ENCODE measurements around the gene ATP10A. TPM values are rescaled to one million over a fixed set of nuclear protein-coding genes. Genes with fewer than 3 reads are reported as not detected.

The ATP10A gene
- total and polyA plus RNA-seq, 7 donors = 0.08 to 0.60 (median 0.36) TPM

- Histone ChIP-seq H3K4me1 (peaks cover 15% of the 10 kb centered on the region), H3K9me3 (no peaks in the 10 kb centered on the region), H3K27me3 (ENCODE audit: insufficient read depth in 3 of 3, low read length in 2 of 3) (no peaks in the 10 kb centered on the region), H3K4me3 (no peak overlapping the region), H3K36me3 (ENCODE audit: insufficient read depth in 1 of 2, low read depth in 1 of 2) (no peaks in the 10 kb centered on the region), H3K27ac (no peak overlapping the region)
- 59 to 75% (median 66%) methylated on average over 25 of the region's 25 CpGs for WGBS, 3 donors
- TF ChIP-seq, protein P1, sequence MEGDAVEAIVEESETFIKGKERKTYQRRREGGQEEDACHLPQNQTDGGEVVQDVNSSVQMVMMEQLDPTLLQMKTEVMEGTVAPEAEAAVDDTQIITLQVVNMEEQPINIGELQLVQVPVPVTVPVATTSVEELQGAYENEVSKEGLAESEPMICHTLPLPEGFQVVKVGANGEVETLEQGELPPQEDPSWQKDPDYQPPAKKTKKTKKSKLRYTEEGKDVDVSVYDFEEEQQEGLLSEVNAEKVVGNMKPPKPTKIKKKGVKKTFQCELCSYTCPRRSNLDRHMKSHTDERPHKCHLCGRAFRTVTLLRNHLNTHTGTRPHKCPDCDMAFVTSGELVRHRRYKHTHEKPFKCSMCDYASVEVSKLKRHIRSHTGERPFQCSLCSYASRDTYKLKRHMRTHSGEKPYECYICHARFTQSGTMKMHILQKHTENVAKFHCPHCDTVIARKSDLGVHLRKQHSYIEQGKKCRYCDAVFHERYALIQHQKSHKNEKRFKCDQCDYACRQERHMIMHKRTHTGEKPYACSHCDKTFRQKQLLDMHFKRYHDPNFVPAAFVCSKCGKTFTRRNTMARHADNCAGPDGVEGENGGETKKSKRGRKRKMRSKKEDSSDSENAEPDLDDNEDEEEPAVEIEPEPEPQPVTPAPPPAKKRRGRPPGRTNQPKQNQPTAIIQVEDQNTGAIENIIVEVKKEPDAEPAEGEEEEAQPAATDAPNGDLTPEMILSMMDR (IDR thresholded peaks at IDR 0.05) = no peak
- ATAC-seq = peak in 1 of 4 donors; percentile 12
- DNase-seq = no peak
- intact Hi-C loops (cut with DNase I) = no loop called here
Observed at GRCh38 chr15:25797936-25798901, 64.9 kb downstream of the ATP10A start.

DNA sequence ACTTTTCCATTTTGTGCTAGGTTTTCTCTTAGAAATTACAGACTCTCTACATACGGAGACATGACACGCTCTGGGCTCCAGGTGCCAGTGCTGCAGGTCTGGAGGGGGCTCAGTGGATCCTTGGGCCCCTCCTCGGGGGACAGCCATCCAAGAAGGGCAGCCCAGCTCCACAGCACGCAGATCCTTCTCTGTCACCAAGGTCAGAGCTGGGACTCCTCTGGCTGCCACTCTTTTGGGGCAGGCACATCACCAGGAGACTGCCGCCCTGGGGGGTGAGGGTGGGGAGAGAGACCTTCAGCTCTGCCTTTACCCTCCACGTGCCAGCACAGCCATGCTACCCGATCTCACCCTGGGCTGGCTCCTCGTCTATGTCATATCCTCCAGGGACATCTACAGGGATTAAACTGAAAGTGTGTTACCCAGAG is 65.6 kb downstream of the ATP10A start:
- H3K9me3 ChIP-seq = no peaks in the 10 kb centered on the region
- no peaks in the 10 kb centered on the region for H3K36me3 ChIP-seq (ENCODE audit: insufficient read depth in 1 of 2, low read depth in 1 of 2)
- no peaks in the 10 kb centered on the region for H3K27me3 ChIP-seq (ENCODE audit: insufficient read depth in 3 of 3, low read length in 2 of 3)
- H3K4me3 ChIP-seq = no peak overlapping the region
- no peak for DNase-seq
- H3K4me1 ChIP-seq = peaks cover 15% of the 10 kb centered on the region
- no peak overlapping the region for H3K27ac ChIP-seq
- peak in 3 of 4 donors; percentile 58 to 77 (median 63) for ATAC-seq
- 31 to 61% (median 43%) methylated on average over 8 of the region's 8 CpGs for WGBS, 3 donors
- intact Hi-C loops (cut with DNase I) = no loop called here
- TF ChIP-seq, protein P1 (IDR thresholded peaks at IDR 0.05) = no peak

DNA sequence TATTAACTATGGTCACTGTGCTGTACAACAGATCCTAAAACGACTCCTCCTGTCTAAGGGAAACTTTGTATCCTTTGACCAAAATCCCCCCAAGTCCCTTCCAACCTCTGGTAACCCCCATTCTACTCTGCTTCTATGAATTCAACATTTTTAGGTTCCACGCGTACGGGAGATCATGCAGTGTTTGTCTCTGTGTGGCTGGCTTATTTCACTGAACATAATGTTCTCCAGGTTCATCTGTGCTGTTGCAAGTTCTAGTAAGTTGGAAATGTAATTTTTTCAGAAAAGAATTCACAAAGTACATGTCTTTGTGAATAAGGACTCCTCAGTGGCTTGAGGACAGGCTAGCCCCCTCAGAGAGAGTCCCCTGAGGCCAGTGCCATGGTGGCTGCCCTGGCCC is 66.1 kb downstream of the ATP10A start:
- no peak for DNase-seq
- intact Hi-C loops (cut with DNase I) = no loop called here
- TF ChIP-seq, protein P1 (IDR thresholded peaks at IDR 0.05) = no peak
- peaks cover 15% of the 10 kb centered on the region for H3K4me1 ChIP-seq
- H3K27me3 ChIP-seq (ENCODE audit: insufficient read depth in 3 of 3, low read length in 2 of 3) = no peaks in the 10 kb centered on the region
- no peaks in the 10 kb centered on the region for H3K36me3 ChIP-seq (ENCODE audit: insufficient read depth in 1 of 2, low read depth in 1 of 2)
- 46 to 80% (median 67%) methylated on average over 4 of the region's 4 CpGs for WGBS, 3 donors
- H3K9me3 ChIP-seq = no peaks in the 10 kb centered on the region
- no peak overlapping the region for H3K4me3 ChIP-seq
- no peak overlapping the region for H3K27ac ChIP-seq
- ATAC-seq = peak in 2 of 4 donors; percentile 31 to 51

DNA sequence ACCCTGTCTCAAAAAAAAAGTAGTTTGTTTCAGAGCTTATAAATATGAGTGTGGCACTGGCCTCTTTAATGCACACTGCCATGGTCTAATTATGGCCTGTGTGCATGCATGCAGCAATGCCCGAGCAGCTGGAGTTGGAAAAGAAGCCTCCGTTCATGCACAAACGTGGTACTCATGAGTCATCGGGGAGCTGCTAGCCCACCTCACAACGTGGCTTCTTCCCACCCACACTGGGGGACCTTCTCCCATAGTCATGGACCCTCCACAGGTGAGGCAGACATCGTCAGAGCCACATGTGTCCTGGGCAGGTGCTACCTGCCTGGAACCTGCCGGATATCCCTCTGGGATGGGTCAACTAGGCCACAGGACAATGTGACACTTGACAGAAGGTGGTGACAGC is 66.7 kb downstream of the ATP10A start:
- Histone ChIP-seq H3K4me1 (peaks cover 15% of the 10 kb centered on the region), H3K4me3 (no peak overlapping the region), H3K9me3 (no peaks in the 10 kb centered on the region), H3K36me3 (ENCODE audit: insufficient read depth in 1 of 2, low read depth in 1 of 2) (no peaks in the 10 kb centered on the region), H3K27ac (no peak overlapping the region), H3K27me3 (ENCODE audit: insufficient read depth in 3 of 3, low read length in 2 of 3) (no peaks in the 10 kb centered on the region)
- ATAC-seq (no peak), DNase-seq (no peak)
- 56 to 79% (median 62%) methylated on average over 7 of the region's 7 CpGs for WGBS, 3 donors
- intact Hi-C loops (cut with DNase I) = no loop called here
- TF ChIP-seq, protein P1 (IDR thresholded peaks at IDR 0.05) = no peak
